ENCODE measurements around the gene MAL.

Gene MAL

DNA sequence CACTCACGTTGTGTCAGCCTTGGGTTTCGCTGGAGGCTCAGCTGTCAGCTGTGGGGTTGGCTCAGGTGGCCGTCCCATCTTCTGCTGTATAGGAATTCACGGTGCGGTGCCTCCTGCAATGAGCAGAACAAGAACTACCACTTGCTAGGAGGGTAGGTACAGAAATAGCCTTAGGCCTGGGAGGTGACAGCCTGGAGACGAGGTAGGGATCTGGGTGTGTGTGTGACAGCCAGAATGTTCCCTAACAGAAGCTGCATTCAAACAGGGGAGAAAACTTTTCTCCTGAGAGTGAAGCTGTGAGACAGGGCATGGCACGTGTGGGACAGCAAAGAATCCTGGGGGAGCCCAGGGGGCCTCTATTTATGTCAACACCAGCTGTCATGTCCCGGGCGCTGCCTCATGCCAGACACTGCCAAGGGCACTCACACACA lies 8.4 kb upstream of the MAL start:
- DNase-seq: no peak

GRCh38 chr2:95017836-95018235 lies 7.7 kb upstream of the MAL start:
- no peak for DNase-seq

GRCh38 chr2:95018301-95018700 lies 7.2 kb upstream of the MAL start:
- DNase-seq: no peak

- no peak for DNase-seq
These were observed 6.5 kb upstream of the MAL start for GRCh38 chr2:95018861-95019550.

GRCh38 chr2:95019572-95019971 lies 5.9 kb upstream of the MAL start:
- DNase-seq: no peak

DNA sequence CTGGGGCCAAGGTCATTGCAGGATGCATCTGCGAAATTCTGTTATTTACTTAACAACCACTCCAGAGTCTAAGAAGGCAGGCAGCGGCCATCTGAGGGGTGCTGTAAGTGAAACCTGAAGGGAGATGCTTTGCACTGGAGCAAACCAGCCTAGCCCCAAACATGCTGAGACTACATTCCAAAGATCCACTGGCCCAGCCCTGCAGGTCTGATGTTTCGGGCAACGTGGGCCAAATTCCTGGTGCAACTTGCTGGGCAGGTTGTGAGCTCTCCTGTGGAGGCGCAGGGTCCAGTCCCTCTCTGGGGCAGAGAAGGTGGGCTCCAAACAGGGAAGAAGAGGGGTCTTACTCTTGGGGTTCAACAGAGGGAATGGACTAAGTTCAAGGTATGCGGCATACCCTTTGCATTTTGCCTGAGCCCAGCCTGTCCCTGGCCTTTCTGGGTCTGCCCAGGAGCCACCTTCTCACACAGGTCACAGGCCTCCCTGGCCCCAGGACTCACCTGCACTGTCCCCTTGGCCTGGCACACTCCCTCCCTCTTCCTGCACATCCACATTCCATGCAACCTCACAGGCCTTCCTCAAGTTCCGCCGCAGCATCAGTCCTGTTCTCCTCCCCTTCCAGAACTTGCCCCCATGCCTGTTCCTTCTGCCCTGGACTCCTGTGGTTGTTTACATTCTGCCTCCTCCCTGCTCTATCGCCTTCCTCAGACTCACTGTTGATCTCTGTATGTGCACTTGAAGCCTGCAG lies 5.1 kb upstream of the MAL start:
- DNase-seq: no peak

GRCh38 chr2:95021023-95021416 lies 4.5 kb upstream of the MAL start:
- no peak for DNase-seq

GRCh38 chr2:95021847-95022246 lies 3.7 kb upstream of the MAL start:
- DNase-seq: no peak

GRCh38 chr2:95022309-95023221 lies 2.9 kb upstream of the MAL start:
- no peak for DNase-seq

DNA sequence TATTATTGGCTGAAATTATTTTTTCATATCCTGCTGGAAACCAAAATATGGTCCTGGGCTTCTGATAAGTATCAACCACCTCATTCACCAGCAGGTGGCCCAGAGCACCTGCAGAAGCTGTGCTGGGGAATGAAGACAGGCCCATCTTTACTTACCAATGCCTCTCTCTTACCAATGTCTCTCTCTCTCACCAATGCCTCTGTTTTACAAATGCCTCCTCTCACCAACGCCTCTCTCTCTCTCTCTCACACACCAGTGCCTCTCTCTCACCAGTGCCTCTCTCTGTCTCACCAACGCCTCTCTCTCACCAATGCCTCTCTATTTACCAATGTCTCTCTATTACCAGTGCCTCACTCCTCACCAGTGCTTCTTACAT lies 2.3 kb upstream of the MAL start:
- no peak for DNase-seq

DNA sequence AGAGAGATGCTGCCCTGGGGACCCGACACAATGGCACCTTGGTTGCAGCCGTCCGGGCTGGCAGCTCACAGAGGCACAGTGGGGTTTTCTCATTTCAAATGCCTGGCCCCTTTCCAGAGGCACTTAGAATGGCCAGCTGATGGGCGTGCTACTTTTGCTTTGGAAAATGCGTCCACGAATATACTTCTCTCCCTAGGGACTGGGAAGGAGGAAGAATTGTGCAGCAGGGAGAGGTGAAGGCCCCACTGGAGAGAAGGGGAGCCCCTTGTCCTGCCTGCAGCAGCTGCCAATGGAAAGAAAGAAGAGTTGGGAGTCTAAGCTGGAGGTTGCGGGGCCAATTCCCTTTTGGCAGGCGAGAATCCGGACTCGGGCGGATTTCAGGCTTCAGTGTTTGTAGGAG lies 1.1 kb upstream of the MAL start:
- no peak for DNase-seq

- no peak for DNase-seq
These were observed 525 bp upstream of the MAL start for GRCh38 chr2:95024960-95025405.

DNA sequence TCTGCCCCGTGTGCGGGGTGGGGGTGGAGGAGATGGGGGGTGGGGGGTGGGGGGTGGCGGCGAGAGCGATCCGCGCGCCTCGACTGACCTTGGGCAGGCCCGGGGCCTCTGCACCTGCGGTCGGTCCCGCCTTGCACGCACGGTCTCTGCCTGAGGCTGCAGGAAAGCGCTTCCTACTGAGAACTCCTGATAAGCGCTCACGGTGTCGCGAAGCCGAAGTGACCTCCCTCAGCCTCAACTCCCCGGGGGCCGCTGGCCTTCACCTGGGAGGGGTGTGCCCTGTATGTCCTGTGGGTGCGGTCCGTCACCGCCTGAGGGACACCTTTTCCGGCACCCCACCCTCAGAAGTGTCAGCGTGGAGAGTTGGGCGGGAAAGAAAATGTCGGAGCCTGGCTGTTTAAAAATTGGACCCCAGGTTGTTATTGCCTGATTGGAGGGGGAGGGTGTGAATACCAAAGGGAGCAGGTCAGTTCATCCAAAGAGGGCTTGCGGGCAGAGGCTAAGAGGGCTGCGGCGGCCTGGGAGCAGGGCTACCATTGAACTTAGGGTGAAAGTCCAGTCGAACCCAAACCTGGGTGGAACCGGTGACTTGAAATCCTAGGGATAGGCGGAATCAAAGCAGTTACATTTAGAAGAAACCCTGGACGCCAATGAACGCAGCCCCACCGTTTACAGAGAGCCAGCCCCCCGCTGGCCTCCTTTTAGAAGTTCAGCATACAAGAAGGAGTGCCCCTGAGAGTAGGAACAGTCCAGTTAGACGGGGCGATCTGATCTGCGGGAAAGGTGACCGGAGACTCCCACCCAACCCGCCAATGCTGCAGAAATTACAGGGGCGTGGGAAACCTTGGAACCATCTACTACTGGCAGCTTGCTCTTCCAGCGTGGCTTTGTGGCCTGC lies 1.2 kb downstream of the MAL start:
- no peak for DNase-seq

GRCh38 chr2:95027369-95027720 lies 1.8 kb downstream of the MAL start:
- no peak for DNase-seq

DNA sequence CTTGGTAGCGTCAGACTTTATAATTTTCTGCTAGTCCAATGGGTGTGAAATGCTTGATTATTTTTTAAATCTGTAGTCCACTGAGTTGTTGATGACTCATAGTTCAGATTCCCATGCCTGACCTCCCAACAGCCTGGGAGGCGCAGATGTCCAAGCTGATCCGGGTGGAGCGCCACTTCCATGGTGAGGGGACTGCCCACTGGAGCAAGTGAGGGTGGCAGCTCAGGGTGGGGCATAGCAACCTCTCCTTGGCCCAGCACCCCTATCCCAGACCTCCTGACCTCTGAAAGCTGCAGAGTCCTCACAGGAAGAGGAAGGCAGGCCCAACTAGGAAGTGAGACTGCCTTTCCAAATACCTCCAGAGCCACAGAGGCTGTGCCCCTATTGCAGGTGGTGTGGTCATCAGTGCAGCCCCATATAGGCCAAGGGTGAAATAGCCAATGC lies 4.4 kb downstream of the MAL start:
- no peak for DNase-seq

GRCh38 chr2:95030496-95030895 lies 5.0 kb downstream of the MAL start:
- no peak for DNase-seq

- no peak for DNase-seq
These were observed 5.7 kb downstream of the MAL start for GRCh38 chr2:95031076-95031725.

- DNase-seq: no peak
These were observed 6.2 kb downstream of the MAL start for GRCh38 chr2:95031726-95032116.

DNA sequence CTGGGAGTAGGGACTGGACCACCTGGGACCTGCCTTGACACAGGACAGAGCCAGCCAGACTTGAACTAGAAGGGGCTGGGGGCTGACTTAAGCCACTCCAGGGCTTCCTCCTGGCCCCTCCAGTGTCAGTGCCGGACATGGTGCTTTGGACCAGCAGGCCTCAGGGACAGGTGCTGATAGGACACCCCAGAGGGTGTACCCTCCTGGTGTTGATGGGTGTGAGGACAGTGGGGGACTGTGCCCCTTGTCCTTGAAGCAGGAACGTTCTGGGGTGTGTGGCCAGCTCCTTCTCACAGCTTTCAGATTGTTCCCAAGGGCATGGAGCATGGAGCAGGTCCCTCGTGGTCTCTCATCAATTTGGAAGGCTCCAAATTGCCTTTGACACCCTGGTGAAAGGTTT lies 6.8 kb downstream of the MAL start:
- no peak for DNase-seq

- no peak for DNase-seq
These were observed 7.5 kb downstream of the MAL start for GRCh38 chr2:95032868-95033603.

DNA sequence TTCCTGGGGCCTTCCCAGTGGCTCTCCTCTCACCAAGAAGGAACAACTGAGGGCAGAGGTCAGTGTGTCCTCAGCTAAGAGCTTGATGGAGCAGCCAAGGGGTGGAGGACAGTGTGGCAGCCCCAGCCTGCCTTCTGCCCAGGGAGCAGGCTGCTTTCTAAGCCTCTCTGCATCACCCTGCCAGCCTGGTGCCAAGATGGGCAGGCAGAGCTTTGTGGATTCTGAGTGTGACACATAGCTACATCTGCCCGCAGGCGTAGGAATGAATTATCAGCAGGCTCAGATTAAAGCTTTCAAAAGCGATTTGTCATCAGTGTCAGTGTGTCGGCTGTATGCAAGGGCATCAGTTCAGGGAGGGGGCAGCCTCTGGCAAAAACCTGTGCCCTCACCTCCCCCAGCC lies 8.7 kb downstream of the MAL start:
- no peak for DNase-seq
